Stimulated activated CD4-positive, alpha-beta T cell treated with anti-CD3 and anti-CD28 coated beads, TNF-alpha, amount 100 ng/mL, for 24 hours (primary cell): ENCODE data around the gene RCVRN.
"Not testable (repeated sequence)": the region's sequence is repeated elsewhere in the genome, so short reads cannot be mapped to it uniquely, and the experiment has no call there.

ENCODE experiments used
- DNase-seq, 3 experiments: peaks; one replicate each; pipeline ENCODE4 v3.0.0-alpha.2; 2020; ENCODE audit warnings: low read depth in 3 of 3

Gene RCVRN

DNA sequence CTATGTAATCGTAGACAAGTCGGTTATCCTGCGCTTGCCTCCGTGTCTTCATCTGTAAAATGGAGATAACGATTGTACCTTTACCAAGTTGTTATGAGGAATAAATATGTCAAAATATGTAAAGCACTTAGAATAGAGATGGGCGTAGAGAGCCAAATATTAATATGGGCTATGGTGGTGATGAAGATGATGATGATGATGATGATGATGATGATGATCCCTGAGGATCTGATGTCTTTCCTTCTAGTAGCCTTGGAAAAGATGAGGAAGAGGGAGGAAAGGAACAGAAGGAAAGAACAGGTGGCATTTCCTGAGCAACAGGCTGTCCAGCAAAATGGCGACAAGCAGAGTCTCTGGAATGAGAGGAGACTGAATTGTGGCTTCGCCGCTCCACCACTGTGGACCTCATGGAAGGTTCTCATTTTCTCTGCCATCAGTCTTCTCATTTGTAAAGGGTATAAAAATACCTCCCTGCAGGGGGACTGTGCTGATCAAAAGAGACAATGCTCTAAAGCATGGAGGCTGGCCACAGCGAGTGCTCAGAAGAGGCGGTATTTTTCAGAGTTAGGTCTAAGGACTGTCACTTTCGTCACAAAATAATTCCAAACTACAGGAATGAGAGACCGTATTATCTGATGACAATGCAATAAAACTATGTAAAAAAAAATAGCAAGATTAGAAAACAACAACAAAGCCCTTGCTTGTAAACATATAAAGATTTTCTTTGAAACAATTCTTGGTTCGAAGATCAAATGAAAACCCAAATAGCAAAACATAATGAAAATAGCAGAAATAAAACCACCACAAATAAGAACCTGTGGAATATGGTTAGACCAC is 17.2 kb upstream of the RCVRN start:
- DNase-seq, result no peak

DNA sequence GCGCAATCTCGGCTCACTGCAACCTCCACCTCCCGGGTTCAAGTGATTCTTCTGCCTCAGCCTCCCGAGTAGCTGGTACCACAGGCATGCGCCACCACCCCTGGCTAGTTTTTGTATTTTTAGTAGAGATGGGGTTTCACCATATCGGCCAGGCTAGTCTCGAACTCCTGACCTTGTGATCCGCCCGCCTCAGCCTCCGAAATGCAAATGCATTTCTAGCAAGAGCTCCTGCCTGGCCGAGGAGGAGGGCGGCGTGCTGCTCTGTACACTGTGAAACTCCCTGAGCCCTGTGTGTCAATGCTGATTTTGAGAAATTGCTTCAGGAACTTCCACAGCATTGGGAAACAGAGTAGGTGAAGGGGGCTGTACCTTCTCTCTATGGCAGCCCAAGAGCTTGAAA is 16.1 kb upstream of the RCVRN start:
- not testable (repeated sequence) for DNase-seq

- DNase-seq, result no peak
Observed at GRCh38 chr17:9918804-9919352, 13.8 kb upstream of the RCVRN start.

DNA sequence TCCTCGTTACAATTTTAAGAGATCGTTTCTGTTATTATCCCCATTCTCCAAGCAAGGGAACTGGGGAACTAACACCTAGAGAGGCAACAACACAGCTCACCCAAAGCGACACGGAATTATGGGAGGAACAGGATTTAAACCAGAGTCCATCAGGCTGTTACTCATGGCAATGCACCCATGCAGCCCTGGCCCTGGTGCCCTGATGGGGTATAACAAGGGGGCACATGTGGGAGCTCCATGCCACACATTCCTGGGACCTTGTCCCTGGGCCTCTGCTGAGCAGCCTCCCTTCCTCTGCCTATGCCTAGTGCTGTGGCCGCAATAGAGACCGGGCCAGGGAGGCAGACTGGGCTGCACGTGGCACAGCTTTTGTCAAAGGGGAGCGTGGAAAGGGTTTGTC is 13.3 kb upstream of the RCVRN start:
- no peak for DNase-seq

GRCh38 chr17:9917801-9918200 is 12.7 kb upstream of the RCVRN start:
- DNase-seq, result no peak

DNA sequence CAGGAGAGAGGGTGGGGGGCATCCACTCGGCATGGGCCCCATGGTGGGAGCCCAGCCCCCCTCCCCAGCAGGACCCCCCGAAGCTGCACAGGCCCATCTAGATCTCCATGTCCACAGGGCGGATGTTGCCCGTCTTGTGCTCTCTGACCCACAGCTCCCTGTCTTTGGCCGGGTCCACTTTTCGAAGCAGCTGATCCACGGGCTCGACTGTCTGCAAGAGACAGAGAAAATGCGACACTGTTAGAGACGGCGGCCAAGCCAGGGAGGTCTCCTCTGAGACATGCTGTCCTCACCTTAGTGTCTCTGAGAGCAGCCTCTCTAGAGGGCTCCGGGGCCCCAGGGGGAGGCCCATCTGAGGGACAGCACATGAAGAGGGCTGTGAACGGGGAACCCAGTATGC is 12.1 kb upstream of the RCVRN start:
- no peak for DNase-seq

GRCh38 chr17:9916108-9916507 is 11.0 kb upstream of the RCVRN start:
- no peak for DNase-seq

DNA sequence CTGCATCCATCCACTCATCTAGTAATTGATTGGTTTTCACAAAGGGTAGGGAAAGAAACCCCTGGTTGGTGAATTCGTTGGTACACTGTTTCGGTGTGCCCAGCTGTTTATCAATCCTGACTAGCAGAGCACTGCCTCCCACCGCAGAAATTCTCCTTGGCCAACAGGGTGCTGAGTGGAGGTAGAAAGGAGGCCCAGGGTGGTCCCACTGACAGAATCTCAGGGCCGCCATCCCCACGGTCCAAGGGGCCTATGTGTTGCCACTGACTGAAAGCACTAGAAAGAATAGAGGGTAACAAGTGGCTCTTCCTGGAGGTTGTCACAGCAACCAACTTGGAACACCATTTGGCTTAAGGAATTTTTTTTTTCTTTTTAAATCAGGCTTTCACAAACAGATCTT is 8.4 kb upstream of the RCVRN start:
- DNase-seq, result no peak

DNA sequence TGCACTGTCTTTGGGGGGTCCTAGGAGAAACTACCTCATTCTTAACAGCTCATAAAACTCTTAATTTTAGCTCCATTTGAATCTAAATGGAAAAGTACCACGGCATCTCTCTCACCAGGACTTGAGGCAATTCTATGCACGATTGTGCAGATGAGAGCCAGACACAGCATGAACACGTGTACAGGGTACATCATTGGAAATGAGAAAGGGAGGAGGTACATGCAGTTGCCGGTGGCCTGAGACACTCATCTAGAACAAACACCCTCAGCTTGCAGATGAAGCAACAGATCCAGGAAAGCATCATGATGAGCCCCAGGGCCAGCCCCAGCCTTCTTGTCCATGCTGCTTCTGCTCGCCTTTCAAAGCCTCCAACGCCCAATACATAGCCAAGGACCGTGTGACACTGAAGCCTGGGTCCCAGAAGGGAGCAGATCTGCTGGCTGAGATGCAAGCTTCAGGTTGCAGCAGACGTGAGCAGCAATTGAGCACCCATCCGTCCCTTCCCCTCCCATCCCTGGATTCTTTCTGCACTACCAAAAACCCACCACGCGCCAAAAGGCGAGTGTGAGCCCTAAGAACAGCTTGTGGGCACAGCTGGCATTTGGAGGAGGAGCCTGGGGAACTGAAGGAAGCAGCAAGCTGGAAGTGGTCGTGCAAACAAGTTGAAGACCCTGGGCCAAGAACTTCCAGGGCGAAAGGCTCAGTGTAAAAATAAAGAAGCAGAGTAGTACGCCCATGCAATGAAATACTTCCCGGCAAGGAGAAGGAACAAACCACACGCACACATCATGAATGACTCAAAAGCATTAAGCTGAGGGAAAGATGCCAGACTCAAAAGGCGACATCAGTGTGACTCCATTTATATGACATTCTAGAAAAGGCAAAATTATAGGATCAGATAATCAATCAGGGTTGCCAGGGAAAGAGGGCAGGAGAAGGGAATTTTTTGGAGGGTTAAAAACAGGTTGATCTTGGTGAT is 7.3 kb upstream of the RCVRN start:
- no peak for DNase-seq

GRCh38 chr17:9911089-9911488 is 6.0 kb upstream of the RCVRN start:
- DNase-seq, result no peak

- no peak for DNase-seq
Observed at GRCh38 chr17:9908649-9909042, 3.6 kb upstream of the RCVRN start.

GRCh38 chr17:9907883-9908648 is 3.0 kb upstream of the RCVRN start:
- no peak for DNase-seq

DNA sequence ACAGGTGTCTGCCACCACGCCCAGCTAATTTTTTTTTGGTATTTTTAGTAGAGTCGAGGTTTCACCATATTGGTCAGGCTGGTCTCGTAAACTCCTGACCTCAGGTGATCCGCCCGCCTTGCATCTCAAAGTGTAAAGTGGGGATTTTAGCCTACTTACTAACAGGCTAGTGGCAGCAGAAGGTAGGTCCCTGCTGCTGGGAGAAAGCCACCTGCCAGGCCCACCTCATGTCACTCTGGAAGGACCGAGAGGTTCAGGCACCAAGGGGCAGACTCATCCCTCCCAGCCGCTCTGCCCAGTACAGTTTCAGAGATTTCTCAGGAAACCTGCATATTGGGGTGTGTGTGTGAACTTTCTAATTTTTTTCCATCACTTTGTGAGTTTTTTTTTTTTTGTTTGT is 2.1 kb upstream of the RCVRN start:
- no peak for DNase-seq

DNA sequence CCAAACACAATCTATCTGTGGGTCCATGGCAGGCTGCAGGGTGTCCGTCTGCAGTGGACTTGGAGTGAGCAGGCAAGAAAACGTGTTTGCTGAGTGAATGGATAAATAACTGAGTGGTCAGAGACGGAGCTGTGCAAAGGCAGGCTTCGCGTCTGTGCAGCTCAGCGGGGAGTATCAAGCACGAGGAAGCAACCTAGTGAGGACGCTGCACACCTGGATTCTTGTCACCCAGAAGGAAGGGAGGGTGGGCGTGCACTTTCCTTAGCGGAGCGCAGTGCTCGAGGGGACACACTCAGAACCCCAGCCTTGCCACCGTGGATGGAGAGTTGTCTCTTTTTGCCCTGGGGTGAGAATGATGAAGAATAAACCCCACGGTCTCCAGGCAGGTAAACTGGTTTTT is 1.5 kb upstream of the RCVRN start:
- no peak for DNase-seq

DNA sequence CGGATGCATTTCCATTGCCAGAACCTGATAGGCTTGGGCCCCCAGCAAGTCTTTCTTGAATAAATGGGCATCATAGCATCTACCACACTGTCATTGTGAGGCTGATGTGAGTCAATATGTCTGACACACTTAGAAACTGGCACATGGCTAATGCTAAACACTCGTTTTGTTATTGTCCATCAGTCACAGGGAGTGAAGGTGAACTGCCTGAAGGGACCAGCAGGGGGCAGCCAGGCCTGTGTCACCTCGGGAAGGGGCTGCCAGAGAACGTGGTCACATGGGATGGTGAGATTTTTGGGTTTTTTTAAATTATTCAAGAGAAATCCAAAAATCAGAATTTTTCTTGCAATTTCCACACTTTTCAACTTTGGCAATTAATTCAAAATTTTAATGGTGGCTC is 831 bp upstream of the RCVRN start:
- DNase-seq, result peak in 1 of 3 experiments; percentile 21

DNA sequence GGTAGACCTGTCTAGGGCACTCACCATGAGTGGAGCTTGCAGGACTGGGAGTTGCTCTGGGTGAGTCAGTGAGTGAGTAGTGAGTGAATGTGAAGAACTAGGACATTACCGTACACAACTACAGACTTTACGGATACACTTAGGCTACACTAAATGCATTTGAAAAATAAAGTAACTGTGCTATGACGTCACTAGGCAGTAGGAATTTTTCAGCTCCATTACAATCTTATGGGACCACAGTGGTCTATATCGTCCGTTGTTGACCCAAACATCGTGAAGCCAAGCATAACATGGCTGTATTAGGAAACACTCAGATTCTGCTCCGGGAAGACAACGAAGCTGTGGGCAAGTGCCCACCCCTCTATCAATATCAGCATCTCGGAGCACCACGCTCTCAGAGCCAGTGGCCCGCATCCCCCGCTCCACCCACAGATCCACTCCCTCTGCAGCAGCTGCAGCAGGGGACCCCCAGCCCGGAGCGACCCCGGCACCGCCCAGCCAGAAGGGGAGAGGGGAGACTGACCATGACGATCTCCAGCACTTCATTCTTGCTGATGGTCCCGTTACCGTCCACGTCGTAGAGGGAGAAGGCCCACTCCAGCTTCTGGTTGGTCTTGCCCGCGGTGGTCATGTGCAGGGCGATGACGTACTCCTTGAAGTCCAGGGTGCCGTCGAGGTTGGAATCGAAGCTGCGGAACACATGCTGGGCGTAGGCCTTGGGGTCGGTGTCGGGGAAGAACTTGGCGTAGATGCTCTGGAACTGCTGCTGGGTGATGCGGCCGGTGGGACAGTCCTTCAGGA is 594 bp downstream of the RCVRN start:
- no peak for DNase-seq

- DNase-seq, result no peak
Observed at GRCh38 chr17:9902120-9902519, 3.0 kb downstream of the RCVRN start.

DNA sequence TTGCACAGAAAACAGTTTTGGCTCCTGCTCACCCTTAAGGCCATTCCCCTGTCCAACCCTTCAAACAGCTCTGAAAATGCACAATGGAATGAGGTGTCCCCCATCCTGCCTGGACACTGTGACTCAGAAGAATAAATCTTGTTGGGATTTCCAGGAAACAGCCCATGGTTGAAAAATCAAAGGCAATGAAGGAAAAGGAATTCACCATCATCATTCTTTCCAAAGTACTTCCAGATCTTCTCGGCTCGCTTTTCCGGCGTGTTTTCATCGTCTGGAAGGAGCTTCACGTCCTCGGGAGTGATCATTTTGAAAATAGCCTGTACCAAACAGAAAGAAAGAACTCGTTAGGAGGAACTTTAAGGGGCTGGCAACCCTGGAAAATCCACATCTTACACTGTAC is 4.3 kb downstream of the RCVRN start:
- DNase-seq, result no peak

GRCh38 chr17:9900044-9900594 is 5.0 kb downstream of the RCVRN start:
- no peak for DNase-seq

DNA sequence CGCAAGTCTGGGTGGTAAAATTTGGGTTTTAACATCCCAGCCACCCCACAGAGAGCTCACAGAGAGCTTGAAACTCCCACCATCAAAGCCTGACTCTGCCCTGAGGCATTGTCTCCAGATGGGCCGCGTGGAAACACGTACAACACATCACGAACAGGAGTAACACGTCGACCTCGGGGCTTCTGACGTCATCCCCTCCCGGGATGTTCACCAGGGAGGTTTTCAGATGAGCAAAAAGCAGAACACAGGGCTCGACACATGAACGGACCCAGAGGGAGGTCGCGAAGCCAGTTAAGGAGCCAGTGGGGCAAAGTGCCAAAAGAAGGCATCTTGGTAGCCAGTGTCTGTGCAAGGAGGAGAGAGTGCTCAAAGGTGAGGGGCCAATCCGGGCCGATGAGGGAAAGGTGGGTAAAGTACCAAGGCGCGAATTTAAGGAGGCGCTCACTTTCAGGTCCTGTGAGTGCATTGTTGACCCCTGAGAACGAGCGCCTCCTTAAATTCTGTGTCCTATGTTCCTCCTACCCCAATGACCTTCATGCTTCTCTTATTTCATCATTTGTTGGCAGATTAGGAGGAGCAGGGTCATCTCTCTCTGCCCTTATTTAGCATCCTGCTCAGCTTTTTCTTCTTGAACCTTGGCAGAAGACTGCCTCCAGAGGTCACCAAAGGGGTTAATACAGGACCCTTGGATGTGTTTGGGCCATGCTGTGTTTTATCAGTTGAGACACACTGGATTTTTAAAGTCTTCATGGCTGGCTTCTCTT is 5.6 kb downstream of the RCVRN start:
- no peak for DNase-seq
